K562 (cell line): ENCODE results near the gene RNASEH2A. TPM values are rescaled to one million over a fixed set of nuclear protein-coding genes. Genes with fewer than 3 reads are reported as not detected.

Experiments used
- ASH1L ChIP-seq: fragments of 450-650 bp; IDR thresholded peaks from 2 replicates; pipeline ENCODE4 v1.6.1; 2018; ENCODE audit warnings: borderline replicate concordance, mild to moderate bottlenecking, low read depth; ENCODE audit not compliant: partially characterized antibody
- CREBBP ChIP-seq: IDR thresholded peaks from one replicate; pipeline ENCODE4 v1.6.1; 2012; ENCODE audit warnings: low read depth, mild to moderate bottlenecking, control low read depth, inconsistent platforms, low read length
- E2F3 ChIP-seq: fragments of 250-450 bp; sonication (Bioruptor Pico); IDR thresholded peaks from 2 replicates; pipeline ENCODE4 v1.4.0; 2020; ENCODE audit warnings: mild to moderate bottlenecking
- KDM1A ChIP-seq, 2 experiments: fragments of 450-650 bp; IDR thresholded peaks; 2 replicates each; pipeline ENCODE4 v1.6.1; 2016; ENCODE audit warnings: mild to moderate bottlenecking in 2 of 2
- MCM7 ChIP-seq, 2 experiments: fragments of 450-650 bp; IDR thresholded peaks; 2 replicates each; pipeline ENCODE4 v1.6.1; 2016 to 2018
- NCOA6 ChIP-seq: fragments of 450-650 bp; IDR thresholded peaks from 2 replicates; pipeline ENCODE4 v1.6.1; 2017; ENCODE audit warnings: mild to moderate bottlenecking
- TBP ChIP-seq: optimal IDR thresholded peaks from 2 replicates; pipeline ENCODE3; 2011; ENCODE audit warnings: low read depth, low read length, improper control_type of control experiment
- ZNF124 ChIP-seq: sonication (generic); formaldehyde crosslinking; IDR thresholded peaks from 2 replicates; pipeline ENCODE4 v1.8.1; 2022; ENCODE audit warnings: missing genetic modification reagents
- ZNF408 ChIP-seq: fragments of 250-450 bp; sonication (Bioruptor Pico); IDR thresholded peaks from 2 replicates; pipeline ENCODE4 v1.4.0; 2020; ENCODE audit warnings: low read depth, mild to moderate bottlenecking, moderate library complexity
- ZNF583 ChIP-seq: fragments of 250-450 bp; sonication (Bioruptor Pico); IDR thresholded peaks from 2 replicates; pipeline ENCODE4 v1.4.0; 2020
- polyA plus RNA-seq, 8 experiments: library from polyadenylated mRNA; depleted of rRNA in 4 of 8; stranded (reverse) in 5 of 8; unstranded in 3 of 8; fragments of >200 nt; fragmentation: Nextera tagmentation in 2 of 8; fragmentation: Illumina TruSeq in 1 of 8; extraction: Ambion mirVana in 2 of 8; extraction: Trizol in 1 of 8; gene quantifications; 2 replicates each; pipeline versions ENCODE4 v1.2.1 to v1.2.3, GENCODE V29; 2011 to 2014; ENCODE audit warnings: inconsistent platforms in 1 of 8, missing spikeins in 1 of 8
- total RNA-seq, 7 experiments: library from RNA; depleted of rRNA in 6 of 7; stranded (reverse); fragments of >200 nt in 6 of 7; fragmentation: Illumina TruSeq in 2 of 7; extraction: Trizol in 2 of 7; gene quantifications; 2 replicates each; pipeline versions ENCODE4 v1.2.1 to v1.2.3, GENCODE V29; 2011 to 2021; ENCODE audit warnings: low replicate concordance in 1 of 7
- TF ChIP-seq, protein P1 (sequence below): fragments of 450-650 bp; IDR thresholded peaks from one replicate; pipeline ENCODE4 v1.6.1; 2018; ENCODE audit warnings: mild to moderate bottlenecking, moderate library complexity; ENCODE audit not compliant: partially characterized antibody
- TF ChIP-seq, protein P2 (sequence below): fragments of 250-450 bp; sonication (Bioruptor Pico); IDR thresholded peaks from 2 replicates; pipeline ENCODE4 v1.8.0; 2022; ENCODE audit warnings: inconsistent platforms
- TF ChIP-seq, protein P3 (sequence below): IDR thresholded peaks from 2 replicates; pipeline ENCODE4 v1.6.1; 2016; ENCODE audit warnings: missing genetic modification characterization, missing compliant biosample characterization
- TF ChIP-seq, protein P4 (sequence below): sonication (generic); IDR thresholded peaks from 2 replicates; pipeline ENCODE4 v1.6.1; 2016
- TF ChIP-seq, protein P5 (sequence below), 2 experiments: fragments of 450-650 bp; IDR thresholded peaks; 2 replicates each; pipeline ENCODE4 v1.6.1; 2016
- TF ChIP-seq, protein P6 (sequence below): fragments of 450-650 bp; conservative IDR thresholded peaks from 2 replicates; pipeline ENCODE4 v1.6.1; 2016; ENCODE audit warnings: missing genetic modification characterization, low read depth, mild to moderate bottlenecking, missing compliant biosample characterization, moderate library complexity
- TF ChIP-seq, protein P7 (sequence below), 2 experiments: fragments of 450-650 bp in 1 of 2; sonication (generic) in 1 of 2; formaldehyde crosslinking; conservative IDR thresholded peaks; 2 replicates each; pipeline versions ENCODE4 v1.4.0 to v1.8.1; 2020 to 2022; ENCODE audit warnings: mild to moderate bottlenecking in 1 of 2, missing genetic modification reagents in 1 of 2

The RNASEH2A gene
- total and polyA plus RNA-seq, 9 of the 15 experiments (the other 6 are each of a cell fraction or from before 2014, with no cell fraction given): 22.3 to 78.0 (median 61.7) TPM

DNA sequence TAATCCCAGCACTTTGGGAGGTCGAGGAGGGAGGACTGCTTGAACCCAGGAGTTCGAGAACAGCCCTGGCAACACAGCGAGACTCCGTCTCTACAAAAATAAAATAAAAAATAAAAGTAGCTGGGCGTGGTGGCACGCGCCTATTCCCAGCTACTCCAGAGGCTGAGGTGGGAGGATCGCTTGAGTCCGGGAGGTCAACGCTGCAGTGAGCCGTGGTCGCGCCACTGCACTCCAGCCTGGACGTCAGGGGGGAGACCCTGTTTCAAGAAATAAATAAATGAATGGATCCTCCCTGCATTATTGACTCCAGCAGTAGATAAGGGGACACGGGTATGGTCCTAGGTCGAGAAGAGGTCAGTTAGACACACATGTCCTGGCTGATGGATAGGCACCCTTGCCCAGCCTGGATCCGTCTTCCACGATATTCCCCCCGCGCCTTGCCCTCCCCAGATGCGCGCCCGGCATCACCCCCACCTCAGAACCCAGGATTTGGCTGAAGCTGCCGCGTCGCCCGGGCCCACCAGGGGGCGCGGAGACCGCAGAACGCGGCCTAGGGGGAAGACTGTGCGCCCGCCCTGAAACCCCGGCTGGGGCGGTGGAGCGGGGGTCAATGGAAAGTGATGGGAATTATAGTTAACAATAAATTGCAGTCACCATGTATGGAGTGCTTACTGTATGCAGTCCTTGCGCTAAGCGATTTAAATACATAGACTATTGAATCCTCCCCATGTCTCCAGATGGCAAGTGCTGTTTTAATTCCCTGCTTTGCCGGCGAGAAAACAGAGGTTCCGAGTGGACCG, 29.0 kb upstream of the RNASEH2A start (continued):
- TF ChIP-seq, protein P1, sequence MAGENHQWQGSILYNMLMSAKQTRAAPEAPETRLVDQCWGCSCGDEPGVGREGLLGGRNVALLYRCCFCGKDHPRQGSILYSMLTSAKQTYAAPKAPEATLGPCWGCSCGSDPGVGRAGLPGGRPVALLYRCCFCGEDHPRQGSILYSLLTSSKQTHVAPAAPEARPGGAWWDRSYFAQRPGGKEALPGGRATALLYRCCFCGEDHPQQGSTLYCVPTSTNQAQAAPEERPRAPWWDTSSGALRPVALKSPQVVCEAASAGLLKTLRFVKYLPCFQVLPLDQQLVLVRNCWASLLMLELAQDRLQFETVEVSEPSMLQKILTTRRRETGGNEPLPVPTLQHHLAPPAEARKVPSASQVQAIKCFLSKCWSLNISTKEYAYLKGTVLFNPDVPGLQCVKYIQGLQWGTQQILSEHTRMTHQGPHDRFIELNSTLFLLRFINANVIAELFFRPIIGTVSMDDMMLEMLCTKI: no peak
- TF ChIP-seq, protein P2, sequence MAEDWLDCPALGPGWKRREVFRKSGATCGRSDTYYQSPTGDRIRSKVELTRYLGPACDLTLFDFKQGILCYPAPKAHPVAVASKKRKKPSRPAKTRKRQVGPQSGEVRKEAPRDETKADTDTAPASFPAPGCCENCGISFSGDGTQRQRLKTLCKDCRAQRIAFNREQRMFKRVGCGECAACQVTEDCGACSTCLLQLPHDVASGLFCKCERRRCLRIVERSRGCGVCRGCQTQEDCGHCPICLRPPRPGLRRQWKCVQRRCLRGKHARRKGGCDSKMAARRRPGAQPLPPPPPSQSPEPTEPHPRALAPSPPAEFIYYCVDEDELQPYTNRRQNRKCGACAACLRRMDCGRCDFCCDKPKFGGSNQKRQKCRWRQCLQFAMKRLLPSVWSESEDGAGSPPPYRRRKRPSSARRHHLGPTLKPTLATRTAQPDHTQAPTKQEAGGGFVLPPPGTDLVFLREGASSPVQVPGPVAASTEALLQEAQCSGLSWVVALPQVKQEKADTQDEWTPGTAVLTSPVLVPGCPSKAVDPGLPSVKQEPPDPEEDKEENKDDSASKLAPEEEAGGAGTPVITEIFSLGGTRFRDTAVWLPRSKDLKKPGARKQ: no peak
- TF ChIP-seq, protein P3, sequence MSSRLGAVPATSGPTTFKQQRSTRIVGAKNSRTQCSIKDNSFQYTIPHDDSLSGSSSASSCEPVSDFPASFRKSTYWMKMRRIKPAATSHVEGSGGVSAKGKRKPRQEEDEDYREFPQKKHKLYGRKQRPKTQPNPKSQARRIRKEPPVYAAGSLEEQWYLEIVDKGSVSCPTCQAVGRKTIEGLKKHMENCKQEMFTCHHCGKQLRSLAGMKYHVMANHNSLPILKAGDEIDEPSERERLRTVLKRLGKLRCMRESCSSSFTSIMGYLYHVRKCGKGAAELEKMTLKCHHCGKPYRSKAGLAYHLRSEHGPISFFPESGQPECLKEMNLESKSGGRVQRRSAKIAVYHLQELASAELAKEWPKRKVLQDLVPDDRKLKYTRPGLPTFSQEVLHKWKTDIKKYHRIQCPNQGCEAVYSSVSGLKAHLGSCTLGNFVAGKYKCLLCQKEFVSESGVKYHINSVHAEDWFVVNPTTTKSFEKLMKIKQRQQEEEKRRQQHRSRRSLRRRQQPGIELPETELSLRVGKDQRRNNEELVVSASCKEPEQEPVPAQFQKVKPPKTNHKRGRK: no peak
- TF ChIP-seq CREBBP (no peak), ZNF124 (no peak), KDM1A (IDR thresholded peaks at IDR 0.05) (peak in 1 of 2 experiments; percentile 37; a peak in 1 of 4 replicates), E2F3 (no peak), NCOA6 (no peak), TBP (no peak), MCM7 (IDR thresholded peaks at IDR 0.05) (no peak), ZNF583 (CRISPR knock-in tag) (no peak), ZNF408 (CRISPR knock-in tag) (no peak), ASH1L (no peak)
- TF ChIP-seq, protein P4, sequence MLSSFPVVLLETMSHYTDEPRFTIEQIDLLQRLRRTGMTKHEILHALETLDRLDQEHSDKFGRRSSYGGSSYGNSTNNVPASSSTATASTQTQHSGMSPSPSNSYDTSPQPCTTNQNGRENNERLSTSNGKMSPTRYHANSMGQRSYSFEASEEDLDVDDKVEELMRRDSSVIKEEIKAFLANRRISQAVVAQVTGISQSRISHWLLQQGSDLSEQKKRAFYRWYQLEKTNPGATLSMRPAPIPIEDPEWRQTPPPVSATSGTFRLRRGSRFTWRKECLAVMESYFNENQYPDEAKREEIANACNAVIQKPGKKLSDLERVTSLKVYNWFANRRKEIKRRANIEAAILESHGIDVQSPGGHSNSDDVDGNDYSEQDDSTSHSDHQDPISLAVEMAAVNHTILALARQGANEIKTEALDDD: no peak
- TF ChIP-seq, protein P5, sequence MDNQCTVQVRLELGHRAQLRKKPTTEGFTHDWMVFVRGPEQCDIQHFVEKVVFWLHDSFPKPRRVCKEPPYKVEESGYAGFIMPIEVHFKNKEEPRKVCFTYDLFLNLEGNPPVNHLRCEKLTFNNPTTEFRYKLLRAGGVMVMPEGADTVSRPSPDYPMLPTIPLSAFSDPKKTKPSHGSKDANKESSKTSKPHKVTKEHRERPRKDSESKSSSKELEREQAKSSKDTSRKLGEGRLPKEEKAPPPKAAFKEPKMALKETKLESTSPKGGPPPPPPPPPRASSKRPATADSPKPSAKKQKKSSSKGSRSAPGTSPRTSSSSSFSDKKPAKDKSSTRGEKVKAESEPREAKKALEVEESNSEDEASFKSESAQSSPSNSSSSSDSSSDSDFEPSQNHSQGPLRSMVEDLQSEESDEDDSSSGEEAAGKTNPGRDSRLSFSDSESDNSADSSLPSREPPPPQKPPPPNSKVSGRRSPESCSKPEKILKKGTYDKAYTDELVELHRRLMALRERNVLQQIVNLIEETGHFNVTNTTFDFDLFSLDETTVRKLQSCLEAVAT (IDR thresholded peaks at IDR 0.05): peak in 1 of 2 experiments; percentile 76; a peak in 2 of 4 replicates
- TF ChIP-seq, protein P6, sequence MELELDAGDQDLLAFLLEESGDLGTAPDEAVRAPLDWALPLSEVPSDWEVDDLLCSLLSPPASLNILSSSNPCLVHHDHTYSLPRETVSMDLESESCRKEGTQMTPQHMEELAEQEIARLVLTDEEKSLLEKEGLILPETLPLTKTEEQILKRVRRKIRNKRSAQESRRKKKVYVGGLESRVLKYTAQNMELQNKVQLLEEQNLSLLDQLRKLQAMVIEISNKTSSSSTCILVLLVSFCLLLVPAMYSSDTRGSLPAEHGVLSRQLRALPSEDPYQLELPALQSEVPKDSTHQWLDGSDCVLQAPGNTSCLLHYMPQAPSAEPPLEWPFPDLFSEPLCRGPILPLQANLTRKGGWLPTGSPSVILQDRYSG (tag): no peak
- TF ChIP-seq, protein P7, sequence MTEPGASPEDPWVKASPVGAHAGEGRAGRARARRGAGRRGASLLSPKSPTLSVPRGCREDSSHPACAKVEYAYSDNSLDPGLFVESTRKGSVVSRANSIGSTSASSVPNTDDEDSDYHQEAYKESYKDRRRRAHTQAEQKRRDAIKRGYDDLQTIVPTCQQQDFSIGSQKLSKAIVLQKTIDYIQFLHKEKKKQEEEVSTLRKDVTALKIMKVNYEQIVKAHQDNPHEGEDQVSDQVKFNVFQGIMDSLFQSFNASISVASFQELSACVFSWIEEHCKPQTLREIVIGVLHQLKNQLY (CRISPR knock-in tag; conservative IDR thresholded peaks at IDR 0.05): no peak
